ENCODE results near the gene RASAL2. TPM values are rescaled to one million over a fixed set of nuclear protein-coding genes. Genes with fewer than 3 reads are reported as not detected.

Gene RASAL2
- polyA plus RNA-seq, 2 of the 4 experiments (the other 2 are of a cell fraction), result 7.1 to 17.6 TPM

DNA sequence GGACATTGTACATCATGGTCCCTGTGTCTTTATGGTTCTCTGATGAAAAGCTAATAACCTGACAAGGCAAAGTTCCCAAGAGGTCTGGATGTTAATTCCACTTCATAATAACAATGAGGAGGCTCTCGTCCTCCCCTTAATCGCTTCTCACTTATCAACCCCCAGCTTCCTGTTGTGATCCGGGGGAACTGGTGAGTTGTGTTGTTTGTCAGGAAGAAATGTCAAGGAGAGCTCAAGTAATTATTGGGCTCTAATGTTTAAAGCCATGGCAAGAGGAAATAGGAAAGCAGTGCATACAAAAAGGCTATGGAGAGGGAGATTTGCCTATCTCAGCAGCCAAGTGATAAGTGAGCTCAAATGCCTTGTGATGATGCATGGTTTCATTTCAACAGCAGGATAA is 42.8 kb upstream of the RASAL2 start:
- TF ChIP-seq GATA3 (IDR thresholded peaks at IDR 0.05; ENCODE audit: borderline replicate concordance) (no peak), CBX2 (IDR thresholded peaks at IDR 0.05; ENCODE audit: borderline replicate concordance, low read depth) (no peak), EHMT2 (IDR thresholded peaks at IDR 0.05; ENCODE audit: low read depth) (no peak), FOSB (CRISPR knock-in tag; IDR thresholded peaks at IDR 0.05) (no peak), SMC3 (IDR thresholded peaks at IDR 0.05) (no peak), ESRRA (IDR thresholded peaks at IDR 0.05; ENCODE audit: borderline replicate concordance, low read length) (no peak), NR3C1 (IDR thresholded peaks at IDR 0.05) (no peak), KDM1A (IDR thresholded peaks at IDR 0.05; ENCODE audit: low read depth) (no peak), CHD2 (IDR thresholded peaks at IDR 0.05; ENCODE audit: low read length, partially characterized antibody) (no peak), JUN (IDR thresholded peaks at IDR 0.05) (no peak), HEYL (CRISPR knock-in tag; IDR thresholded peaks at IDR 0.05) (no peak), ZNF302 (CRISPR knock-in tag; IDR thresholded peaks at IDR 0.05) (no peak), NFE2L2 (conservative IDR thresholded peaks at IDR 0.05; ENCODE audit: low read length) (no peak), CBX8 (IDR thresholded peaks at IDR 0.05) (no peak)
- TF ChIP-seq, protein P1, sequence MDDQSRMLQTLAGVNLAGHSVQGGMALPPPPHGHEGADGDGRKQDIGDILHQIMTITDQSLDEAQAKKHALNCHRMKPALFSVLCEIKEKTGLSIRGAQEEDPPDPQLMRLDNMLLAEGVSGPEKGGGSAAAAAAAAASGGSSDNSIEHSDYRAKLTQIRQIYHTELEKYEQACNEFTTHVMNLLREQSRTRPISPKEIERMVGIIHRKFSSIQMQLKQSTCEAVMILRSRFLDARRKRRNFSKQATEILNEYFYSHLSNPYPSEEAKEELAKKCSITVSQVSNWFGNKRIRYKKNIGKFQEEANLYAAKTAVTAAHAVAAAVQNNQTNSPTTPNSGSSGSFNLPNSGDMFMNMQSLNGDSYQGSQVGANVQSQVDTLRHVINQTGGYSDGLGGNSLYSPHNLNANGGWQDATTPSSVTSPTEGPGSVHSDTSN (IDR thresholded peaks at IDR 0.05), result no peak
- Histone ChIP-seq H3K4me2 (no peak overlapping the region), H3K27ac (peak overlapping the region in 1 of 2 experiments; percentile 75; a peak in 1 of 6 replicates), H3K4me1 (peaks cover 59% of the 10 kb centered on the region), H3K9me3 (no peaks in the 10 kb centered on the region), H3K4me3 (no peak overlapping the region)
- 98% methylated on average over 3 of the region's 3 CpGs for WGBS (ENCODE audit: missing lambda C conversion rate)
- no peak for FAIRE-seq
- ChIA-PET POLR2A (interaction anchor here (1.6 kb wide), 1 partner anchor 14 kb away, joined by 4 read pairs; no protein-coding TSS in a partner anchor), CTCF (interaction anchor here (1.0 to 3.2 kb wide), 6 partner anchors 11 to 231 kb away, joined by 4 to 24 read pairs (median 6); no protein-coding TSS in a partner anchor)
- DNase-seq (ENCODE audit: low read depth in 1 of 2, low spot score in 1 of 2), result no peak
- no peak for ATAC-seq

DNA sequence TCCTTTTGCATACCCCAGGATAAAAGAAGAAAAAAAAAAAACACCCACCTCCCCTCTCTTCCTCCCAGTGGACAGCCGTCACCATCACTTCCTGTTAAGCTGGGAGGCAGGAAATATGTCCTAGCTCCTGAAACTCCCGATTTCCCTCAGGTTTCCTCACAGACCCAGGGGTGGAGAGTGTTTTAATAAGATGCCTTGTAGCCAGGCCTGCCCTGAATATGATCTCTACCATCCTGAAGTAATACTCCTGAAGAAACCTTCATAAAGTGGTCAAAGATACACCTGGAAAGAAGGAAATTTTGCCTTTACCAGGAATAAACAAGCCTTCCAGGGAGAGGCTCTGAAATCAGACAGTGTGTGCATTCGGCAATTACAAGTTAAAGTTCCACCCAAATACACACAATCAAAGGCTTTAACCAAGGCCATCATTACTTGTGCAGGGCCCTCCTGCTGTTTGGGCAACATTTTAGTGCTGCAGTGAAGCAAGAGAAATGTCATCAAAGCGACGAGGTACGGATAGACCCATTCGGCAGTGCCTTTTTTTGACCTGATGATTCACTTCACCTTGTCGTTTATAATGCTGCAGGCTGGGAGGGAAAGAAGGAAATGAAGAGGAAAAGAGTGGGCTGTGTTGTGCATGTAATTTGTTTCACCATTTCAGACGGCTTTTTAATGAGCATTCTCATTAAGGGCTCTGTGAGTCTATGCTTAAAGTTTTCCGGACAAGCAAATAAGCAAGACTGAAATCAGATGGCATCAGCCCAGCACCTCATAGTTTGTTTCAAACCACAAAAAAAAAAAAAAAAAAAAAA is 41.0 kb upstream of the RASAL2 start:
- peak overlapping the region; percentile 59 to 75 for H3K27ac ChIP-seq
- ChIA-PET CTCF (interaction anchor here (0.8 to 3.2 kb wide), 5 partner anchors 15 to 126 kb away, joined by 4 to 24 read pairs (median 6); partner anchors contain the start of gene RASAL2), POLR2A (interaction anchor here (0.6 to 1.2 kb wide), 3 partner anchors 16 to 101 kb away, joined by 3 to 6 read pairs (median 4); no protein-coding TSS in a partner anchor)
- H3K4me3 ChIP-seq, result no peak overlapping the region
- DNase-seq (ENCODE audit: low read depth in 1 of 2, low spot score in 1 of 2) (peak in 1 of 2 experiments; percentile 56), FAIRE-seq (no peak), ATAC-seq (peak in 1 of 2 experiments; percentile 5; a peak in 1 of 6 replicates)
- H3K4me2 ChIP-seq, result peak overlapping the region; percentile 66
- peaks cover 53% of the 10 kb centered on the region for H3K4me1 ChIP-seq
- no peaks in the 10 kb centered on the region for H3K9me3 ChIP-seq
- 30% methylated on average over 10 of the region's 10 CpGs for WGBS (ENCODE audit: missing lambda C conversion rate)
- TF ChIP-seq EP300 (IDR thresholded peaks at IDR 0.05) (0 out of 5 replicates have a peak, but pooled peaks of 1 of the 2 experiments have one; percentile 14), NPAS2 (CRISPR knock-in tag; IDR thresholded peaks at IDR 0.05; ENCODE audit: borderline replicate concordance) (no peak), USF2 (IDR thresholded peaks at IDR 0.05) (no peak), HOXB13 (CRISPR knock-in tag; IDR thresholded peaks at IDR 0.05; ENCODE audit: low read depth) (no peak), CEBPB (IDR thresholded peaks at IDR 0.05) (0 out of 4 replicates have a peak, but pooled peaks of 1 of the 2 experiments have one; percentile 38), FOSL2 (IDR thresholded peaks at IDR 0.05) (no peak), FOSL2 (CRISPR knock-in tag; IDR thresholded peaks at IDR 0.05) (peak; percentile 24; the same call in 1 of the 2 replicates), TFCP2L1 (CRISPR knock-in tag; IDR thresholded peaks at IDR 0.05) (no peak), CBX8 (IDR thresholded peaks at IDR 0.05) (no peak), ZC3H11A (IDR thresholded peaks at IDR 0.05) (no peak), KDM5A (IDR thresholded peaks at IDR 0.05) (no peak), HDAC2 (IDR thresholded peaks at IDR 0.05) (no peak), CHD4 (IDR thresholded peaks at IDR 0.05; ENCODE audit: borderline replicate concordance) (no peak), HMGXB4 (CRISPR knock-in tag; IDR thresholded peaks at IDR 0.05; ENCODE audit: borderline replicate concordance) (no peak), MAX (IDR thresholded peaks at IDR 0.05) (peak; percentile 29; the same call in 1 of the 2 replicates), EHMT2 (IDR thresholded peaks at IDR 0.05; ENCODE audit: low read depth) (no peak), GATA3 (IDR thresholded peaks at IDR 0.05; ENCODE audit: borderline replicate concordance) (0 out of 2 replicates have a peak, but pooled peaks have one; percentile 9), POLR2A (IDR thresholded peaks at IDR 0.05; ENCODE audit: low read length) (no peak), RCOR1 (IDR thresholded peaks at IDR 0.05; ENCODE audit: low read depth, low read length) (no peak), MAFK (IDR thresholded peaks at IDR 0.05; ENCODE audit: partially characterized antibody) (no peak)
- TF ChIP-seq, protein P2, sequence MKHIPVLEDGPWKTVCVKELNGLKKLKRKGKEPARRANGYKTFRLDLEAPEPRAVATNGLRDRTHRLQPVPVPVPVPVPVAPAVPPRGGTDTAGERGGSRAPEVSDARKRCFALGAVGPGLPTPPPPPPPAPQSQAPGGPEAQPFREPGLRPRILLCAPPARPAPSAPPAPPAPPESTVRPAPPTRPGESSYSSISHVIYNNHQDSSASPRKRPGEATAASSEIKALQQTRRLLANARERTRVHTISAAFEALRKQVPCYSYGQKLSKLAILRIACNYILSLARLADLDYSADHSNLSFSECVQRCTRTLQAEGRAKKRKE (CRISPR knock-in tag; IDR thresholded peaks at IDR 0.05; ENCODE audit: low read depth), result no peak
- TF ChIP-seq, protein P1 (IDR thresholded peaks at IDR 0.05), result no peak

All from A549 (cell line).